HG02678 (cell line): ENCODE data around the gene GALNT10.
A peak's percentile ranks its signal among the peaks of the same experiment; 100 is the strongest.

Source experiments
- ATAC-seq: cut with Tn5 transposase; IDR thresholded peaks from one replicate; pipeline ENCODE4 v1.9.1; 2021; ENCODE audit warnings: mild to moderate bottlenecking, moderate library complexity; ENCODE audit not compliant: unreplicated experiment

GALNT10 gene

DNA sequence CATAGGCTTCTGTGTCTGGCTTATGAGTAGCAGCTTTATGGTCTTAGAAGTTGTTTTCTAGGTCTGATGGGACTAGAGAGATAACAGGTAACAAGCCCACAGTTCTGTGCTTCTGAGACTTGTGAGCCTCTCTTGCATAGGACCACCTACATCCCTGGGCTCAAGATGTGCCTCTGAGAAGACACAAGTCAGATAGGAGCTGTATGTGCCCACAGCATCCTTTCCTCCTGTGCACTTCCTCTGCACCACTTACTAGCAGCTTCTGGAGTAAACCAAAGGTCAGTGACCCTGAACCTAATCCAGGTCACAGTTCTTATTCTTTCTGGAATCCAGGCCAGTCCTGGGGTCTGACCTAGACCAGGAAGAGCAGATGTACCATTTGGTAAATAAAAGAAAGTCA is 40.0 kb downstream of the GALNT10 start:
- ATAC-seq: no peak

DNA sequence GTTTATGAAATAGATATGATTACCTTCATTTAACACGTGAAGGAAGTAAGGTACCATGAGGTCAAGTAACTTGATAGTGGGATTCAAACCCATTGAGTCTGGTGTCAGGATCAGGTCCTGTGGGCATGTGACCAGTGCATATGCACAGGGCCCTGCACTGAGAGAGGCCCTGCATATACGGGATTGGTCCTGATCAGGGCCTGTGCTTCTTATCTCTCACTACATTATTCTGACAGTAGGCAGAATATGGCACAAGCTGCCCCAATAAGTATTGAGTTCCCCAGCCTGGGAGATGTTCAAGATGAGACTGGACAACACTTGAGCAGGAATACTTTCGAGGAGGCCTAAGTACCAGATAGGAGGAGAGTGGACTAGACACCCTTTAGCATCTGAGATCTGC is 44.0 kb downstream of the GALNT10 start:
- no peak for ATAC-seq

DNA sequence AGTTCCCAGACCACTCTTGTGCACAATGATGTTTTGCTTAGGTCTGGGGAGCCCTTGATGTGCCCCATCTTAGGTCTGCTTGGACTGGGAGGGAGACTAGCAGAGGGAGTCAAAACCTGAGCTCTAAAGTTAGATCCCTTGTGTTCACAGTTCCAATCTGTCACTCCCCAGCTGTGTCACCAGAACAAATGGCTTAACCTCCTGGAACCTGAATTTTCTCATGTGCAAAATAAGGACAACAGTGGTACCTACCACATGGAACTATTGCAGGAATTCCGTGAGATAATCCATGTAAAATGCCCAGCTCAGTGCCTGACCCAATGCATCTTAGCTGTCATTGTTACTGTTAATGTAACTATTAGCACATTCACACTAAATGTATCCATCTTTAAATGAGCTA is 45.5 kb downstream of the GALNT10 start:
- no peak for ATAC-seq

DNA sequence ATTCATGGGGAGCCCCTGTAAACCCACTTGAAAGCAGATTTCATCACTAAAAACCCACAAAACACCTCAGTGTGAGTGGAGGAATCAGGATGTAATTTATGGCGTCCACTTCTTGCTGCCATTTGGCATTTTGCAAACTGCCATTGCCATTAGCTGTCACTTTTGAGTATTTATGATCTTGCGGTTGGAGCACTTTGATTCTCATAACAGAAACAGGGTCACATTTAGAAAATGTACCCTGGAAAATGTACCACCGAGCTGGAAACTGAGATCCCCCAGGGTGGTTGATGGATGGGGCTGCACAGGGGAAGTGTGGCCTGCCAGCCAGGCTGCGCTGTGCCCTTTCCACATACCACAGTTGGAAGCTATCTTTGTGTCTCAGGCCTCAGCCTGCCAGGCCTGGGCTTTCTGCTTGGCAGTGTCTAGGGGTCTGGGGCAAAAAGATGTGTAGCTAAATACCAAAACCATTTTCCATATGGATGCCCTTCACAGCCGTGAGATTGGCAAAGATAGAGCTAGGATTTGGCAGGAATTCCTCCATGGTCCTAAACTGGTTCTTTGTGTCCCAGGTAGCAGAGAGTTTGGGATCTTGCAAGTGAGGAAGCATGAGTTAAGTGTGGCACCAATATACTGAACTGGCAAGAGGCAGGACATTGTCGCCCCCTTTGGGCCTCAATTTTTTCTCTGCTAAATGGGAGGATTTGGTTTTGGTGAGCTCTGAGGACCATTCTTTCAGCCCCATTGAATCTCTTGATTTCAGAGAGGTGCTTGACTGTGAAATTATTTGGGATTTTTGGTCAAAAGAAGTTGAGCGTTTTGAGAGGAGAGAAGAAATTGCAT is 46.2 kb downstream of the GALNT10 start:
- no peak for ATAC-seq

DNA sequence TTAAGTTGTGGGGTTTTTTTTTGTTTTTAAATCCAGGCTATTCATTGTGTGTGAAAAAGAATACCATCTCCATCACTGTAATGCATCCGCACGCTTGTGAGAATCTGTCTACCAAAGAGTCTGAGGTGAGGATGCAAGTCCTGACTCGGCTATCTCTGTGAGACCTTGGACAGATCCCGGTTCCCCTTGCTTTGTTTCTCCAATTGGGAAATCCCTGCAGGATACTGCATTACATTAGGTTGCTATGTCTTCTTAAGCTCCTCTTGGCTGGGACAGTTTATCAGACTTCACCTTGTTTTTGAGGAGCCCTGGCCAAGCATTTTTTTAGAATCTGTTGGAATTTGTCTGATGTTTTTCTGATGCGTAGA is 46.8 kb downstream of the GALNT10 start:
- ATAC-seq: no peak

DNA sequence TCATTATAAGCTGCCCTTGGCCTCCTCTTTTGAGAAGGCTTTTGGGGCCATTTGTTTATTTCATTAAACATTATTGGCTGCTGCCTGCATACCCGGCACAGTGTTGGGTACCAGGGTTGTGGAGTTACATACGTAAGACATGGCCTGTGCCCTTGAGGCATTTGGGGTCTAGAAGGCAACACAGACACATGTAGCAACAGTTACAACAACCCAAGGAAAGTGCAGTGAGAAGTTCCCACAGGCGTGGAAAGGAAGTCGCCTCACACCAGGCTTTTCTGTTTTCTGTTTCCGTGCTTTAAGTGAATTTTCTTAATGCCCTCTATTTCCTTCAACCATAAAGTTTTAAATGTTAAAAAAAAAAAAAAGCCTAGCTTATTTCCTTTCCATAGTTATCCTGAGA is 47.4 kb downstream of the GALNT10 start:
- ATAC-seq: no peak

DNA sequence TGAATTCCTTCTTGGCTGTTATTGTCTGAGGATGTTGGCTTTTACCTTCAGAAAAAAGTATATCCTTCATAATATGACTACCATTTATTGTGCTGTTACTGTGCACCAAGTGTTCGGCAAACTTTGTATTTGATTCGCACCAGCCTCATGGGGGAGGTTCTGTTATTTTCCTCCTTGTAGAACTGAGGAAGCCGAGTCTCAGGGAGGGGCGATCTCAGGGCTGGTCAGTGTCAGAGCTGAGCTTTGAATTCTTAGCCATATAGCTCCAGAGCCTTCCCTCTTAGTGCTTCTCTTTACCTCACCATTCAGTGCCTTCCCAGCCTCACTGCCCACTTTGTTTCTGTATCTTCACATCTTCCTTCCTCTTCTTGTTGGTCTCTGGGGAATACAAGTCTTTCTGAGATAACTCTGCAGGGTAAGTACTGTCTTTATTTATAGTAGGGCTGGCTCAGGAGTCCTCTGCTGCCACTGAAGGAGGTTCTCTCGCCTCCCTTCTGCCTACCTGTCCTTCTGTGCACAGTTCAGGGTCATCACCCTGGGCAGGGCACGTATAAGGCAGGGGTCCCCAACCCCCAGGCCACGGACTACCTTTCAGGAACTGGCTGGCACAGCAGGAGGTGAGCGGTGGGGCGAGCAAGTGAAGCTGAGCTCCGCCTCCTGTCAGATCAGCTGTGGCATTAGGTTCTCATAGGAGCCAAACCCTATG is 48.4 kb downstream of the GALNT10 start:
- peak; percentile 66 for ATAC-seq

DNA sequence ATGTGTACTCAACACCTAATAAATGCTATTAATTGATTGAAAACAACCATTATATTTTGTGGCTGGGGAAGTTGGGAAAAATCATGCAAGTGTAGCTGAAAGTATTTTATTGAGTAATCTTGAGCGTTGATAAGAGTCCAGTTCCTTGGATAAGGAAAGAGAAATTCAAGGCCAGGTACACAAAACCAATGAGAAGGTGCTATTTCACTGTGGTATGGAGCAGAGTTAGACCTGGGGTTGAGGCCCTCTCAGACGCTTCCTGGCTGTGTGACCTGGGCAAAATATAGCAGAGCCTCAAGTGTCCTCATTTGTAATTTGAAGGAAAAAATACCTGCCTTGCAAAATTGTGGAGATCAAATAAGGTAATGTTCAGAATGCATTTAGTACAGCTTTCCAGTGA is 50.1 kb downstream of the GALNT10 start:
- ATAC-seq: no peak

DNA sequence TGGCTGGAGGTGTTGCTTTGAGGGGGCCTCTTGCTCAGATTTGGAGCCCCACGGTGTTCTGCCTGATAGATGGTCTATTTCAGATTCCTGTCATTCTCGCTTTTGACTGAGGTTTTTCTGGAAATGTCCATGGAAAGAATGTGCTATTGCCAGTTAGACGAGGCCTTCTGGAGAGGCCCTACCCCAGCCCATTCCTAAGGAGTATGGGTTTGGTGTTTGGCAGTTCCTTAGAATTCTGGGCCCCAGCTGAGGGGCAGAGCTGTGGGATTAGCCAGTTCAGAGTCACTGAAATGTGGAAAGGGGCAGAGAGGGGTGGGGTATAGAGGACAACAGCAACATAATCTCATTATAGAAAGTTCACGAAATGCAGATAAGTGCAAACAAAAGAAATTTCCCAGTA is 50.5 kb downstream of the GALNT10 start:
- no peak for ATAC-seq

DNA sequence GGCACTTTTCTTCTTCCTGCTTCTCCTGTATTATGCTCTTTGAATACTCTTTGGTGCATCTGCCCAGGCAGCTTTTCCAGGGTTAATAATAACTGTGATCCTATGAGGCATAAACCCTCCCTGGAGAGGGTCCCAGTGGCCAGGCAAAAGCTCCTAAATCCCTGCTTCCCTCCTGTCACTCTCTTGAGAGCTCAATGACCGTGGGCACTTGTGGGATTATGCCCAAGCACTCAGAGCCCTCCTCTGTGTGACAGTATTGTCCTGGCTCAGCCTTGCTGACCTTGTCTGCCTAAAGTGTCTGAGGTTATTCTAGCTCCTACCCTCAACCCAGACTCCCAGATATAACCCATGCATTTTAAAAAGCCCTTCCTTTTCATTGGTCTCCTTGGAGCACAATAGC is 51.9 kb downstream of the GALNT10 start:
- peak; percentile 6 for ATAC-seq

DNA sequence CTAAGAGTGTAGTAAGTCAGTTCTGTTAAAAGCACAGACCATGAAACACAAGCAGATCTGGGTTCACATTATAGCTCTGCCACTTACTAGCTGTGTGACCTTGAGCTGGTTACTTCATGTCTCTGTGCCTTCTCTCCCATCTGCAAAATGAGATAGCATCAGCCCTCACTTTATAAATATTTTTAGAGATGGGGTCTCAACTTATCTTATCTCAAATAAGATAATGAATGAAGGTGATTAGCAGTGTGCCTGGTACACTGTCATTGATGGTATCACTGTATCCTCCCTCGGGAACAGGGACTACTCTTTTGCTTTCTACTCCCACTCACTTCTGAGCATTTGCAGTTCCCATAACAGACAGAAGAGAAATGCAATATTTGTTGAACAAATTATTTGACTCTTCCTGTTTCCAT is 52.4 kb downstream of the GALNT10 start:
- peak; percentile 65 for ATAC-seq

DNA sequence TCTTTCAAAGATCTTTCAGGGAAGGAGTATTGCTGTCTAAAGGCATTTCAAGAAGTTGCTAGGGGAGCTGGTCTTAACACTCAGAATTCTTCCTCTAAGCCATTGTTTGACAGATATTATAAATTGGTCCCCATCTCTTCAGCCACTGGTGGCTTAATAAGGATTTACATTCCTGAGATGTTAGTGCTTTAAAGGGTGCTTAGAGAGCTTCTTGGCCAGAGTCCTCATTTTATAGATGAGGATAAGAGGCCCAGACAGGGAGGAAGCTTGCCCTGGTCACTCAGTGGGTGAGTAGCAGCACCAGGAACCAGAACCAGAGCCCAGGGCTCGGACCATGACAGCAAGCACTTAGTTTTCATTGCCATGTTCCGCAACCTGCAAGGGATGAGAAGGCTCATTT is 53.2 kb downstream of the GALNT10 start:
- ATAC-seq: no peak

DNA sequence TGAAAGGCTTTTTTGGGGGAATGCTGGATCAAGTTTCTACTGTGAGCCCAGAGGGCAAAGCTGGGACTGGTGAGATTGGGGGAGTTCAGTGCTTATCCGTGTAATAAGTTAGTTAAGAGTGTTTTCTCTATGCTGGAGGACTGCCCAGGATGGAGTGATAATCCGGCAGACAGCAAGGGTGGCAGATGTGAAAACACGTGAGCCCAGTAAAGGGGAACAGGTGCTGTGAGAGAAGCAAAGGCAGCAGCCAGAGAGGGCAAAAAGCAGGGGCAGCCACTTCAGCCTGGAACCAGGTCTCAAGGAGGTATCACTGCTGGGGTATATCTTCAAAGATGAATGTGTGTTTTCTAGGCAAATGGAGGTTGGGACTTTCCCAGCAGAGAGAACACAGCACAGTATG is 53.9 kb downstream of the GALNT10 start:
- no peak for ATAC-seq

DNA sequence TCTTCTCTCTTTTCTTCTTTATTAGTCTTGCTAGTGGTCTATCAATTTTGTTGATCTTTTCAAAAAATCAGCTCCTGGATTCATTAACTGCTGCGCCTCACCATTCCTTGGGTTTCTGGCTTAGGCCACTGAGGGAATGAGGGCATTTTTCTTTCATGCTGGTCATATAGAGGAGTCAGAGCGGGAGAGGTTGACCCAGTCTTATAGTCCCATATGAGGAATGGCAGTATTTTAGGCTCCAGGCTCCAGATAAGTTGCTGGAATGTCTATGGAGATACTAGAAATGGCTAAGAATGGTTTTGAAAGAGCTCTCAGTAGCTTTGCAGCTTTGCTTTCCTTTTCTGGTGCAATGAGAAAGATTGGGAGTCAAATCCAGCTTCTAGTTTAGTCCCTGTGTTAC is 58.2 kb downstream of the GALNT10 start:
- no peak for ATAC-seq

DNA sequence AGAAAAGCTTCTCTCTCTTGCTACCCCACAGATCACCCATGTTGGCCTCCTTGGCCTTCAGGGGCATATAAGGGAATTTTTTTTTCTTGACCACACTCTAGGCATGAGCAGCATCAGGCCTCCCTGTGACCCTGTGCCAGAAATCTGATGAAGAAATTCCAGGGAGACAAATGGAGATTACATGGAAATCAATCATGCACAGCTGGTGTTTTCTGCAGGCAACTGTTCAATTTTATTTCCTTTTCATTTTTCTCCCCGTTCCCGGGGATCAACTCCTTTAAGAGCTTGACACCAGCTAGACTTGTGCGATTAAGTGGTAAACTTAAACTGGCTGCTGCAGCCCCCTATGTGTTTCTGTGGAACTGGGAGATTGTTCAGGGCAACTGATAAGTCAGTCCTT is 59.3 kb downstream of the GALNT10 start:
- no peak for ATAC-seq

DNA sequence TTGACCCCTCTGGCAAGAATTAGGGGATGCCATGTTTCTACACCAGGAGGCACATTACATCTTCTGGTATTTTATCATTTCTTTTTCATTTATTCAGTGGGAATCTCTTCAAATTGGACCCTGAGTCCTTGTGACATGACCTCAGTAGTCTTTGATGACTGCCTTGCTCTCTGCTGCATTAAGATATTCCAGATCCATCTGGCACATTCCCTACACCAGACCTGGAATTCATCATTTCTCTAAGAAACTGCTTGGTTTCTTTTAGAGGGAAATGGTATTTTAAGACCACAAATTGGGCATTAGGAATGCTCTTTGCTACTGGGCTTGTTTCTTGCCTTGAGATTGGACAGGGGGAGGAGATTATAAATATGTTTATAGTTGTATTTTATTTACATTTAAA is 61.0 kb downstream of the GALNT10 start:
- no peak for ATAC-seq

DNA sequence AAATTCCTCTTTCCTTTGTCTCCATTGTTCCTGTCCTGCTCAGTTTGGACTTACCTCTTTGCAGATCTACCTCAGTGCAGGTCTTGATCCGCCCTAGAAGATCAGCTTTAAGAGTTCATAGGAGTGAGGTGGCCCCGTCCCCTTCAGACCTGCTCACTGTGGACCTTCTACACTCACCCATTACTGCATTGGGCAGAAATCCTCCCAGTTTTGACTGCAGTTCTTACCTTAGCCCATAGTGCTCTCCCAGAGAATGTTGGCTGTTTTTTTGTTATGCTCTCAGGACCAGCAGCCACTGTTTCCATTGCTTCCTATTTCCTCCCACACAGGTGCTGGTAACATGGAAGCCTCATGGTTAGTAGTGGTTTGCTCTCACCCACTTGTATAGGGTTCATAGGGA is 63.3 kb downstream of the GALNT10 start:
- ATAC-seq: no peak

DNA sequence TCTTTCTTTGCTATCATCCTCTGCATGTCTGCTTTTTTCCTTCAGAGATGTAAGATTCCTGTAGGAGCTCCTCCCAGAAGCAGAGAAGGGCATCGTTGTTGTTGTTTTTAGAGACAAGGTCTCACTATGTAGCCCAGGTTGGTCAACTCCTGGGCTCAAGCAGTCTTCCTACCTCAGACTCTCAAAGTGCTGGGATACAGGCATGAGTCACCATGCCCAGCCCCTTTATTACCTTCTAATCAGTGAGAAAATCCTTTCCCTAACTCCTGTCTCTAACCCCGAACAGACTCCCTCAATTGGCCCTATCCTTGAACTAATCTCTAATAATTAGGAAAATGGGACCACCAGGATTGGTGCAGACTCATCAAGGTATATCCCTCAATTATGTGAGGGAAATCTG is 64.4 kb downstream of the GALNT10 start:
- ATAC-seq: no peak

DNA sequence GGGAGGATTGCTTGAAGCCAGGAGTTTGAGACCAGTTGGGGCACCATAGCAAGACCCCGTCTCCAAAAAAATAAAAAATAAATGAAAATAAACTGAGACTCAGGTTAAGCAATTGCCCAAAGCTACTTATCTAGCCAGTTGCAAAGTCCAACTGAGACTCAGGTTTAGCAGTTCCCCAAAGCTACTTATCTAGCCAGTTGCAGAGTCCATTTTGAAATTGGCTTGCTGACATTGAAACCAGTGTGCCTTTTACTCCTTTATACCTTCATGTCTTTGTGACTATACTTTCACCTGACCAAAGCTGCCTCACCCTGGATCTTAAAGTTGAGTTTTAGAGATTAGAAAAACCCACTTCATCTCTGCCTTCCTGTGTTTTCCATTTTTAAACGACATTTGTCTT is 66.5 kb downstream of the GALNT10 start:
- ATAC-seq: no peak

DNA sequence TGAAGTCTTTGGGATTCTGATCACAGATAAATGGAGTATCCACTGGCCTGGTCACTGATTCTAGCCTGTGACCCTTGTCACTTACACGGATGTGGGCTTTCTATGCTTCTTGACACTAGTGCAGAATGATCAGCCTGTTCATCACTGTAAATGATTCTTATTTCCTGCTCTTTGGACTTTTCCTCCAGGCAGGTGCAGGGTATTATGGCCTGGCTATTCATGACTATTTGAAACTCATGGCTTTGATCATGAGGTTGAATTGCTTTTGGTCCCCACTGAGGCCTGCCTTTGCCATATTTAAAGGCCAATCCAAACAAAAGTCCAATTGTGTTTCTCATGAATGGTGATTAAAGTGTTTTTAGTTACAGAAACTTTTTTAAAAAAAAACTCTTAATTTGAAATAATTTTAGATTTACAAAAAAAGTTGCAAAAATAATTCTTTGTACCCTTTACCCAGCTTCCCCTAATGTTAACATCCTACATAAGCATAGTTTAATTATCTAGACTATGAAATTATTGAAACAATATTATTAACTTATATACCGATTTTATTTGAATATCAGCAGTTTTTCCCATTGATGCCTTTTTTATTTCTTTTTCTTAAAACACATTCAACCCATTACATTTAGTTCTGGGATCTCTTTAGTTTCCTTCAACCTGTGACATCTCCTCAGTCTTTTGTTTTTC is 68.1 kb downstream of the GALNT10 start:
- no peak for ATAC-seq

DNA sequence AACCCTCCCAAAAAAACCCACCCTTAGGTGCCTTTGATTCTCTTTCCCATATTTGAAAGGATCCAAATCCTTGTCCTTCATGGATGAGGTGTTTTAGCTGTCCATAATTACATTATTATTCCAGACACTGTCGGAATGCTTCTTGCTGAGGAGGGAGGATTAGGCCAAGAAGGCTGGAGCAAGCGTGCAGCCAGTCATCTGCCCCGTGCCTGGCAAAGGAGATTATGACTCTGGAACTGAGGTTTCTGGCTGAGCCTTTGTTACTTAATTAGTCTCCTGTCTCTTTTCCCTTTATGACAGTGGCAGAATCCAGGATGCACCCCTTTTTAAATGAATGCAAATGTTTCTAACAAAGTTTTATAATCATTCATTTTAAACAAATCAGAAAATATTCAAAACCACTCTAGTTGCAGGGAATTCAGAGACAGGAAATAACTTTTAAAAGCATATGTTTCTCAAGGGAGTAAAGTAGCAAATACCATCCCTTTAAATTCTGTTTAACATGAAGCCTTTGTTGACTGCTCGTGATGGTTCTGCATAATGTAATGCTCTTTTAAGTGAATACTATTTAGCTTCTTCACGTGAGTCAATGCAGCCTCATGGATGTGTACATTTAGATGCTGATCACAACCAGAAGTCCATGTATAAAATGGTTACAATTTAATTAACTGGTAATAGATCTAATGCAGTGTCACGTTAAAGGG is 69.8 kb downstream of the GALNT10 start:
- ATAC-seq: no peak
